SK-N-SH (cell line): ENCODE measurements around the gene OVAAL. TPM values are rescaled to one million over a fixed set of nuclear protein-coding genes. Genes with fewer than 3 reads are reported as not detected.

ENCODE experiments used
- CTCF ChIA-PET: fragments of 300-600, 350-600 bp; formaldehyde crosslinking; extraction: SDS; loops from one replicate; lab custom pipeline; 2021; lab: Yijun Ruan, JAX
- POLR2A ChIA-PET: fragments of 350-600 bp; sonication (Branson Sonifier 250); formaldehyde crosslinking; extraction: SDS; loops from one replicate; lab custom pipeline; 2020; ENCODE audit warnings: antibody characterized with exemption, inconsistent platforms; lab: Yijun Ruan, JAX
- DNase-seq: peaks from one replicate; pipeline ENCODE4 v3.0.0; 2012
- H2AFZ ChIP-seq: fragments of 200-600 bp; sonication (generic); 2 replicates; pipeline ENCODE4 v1.8.1; 2016; ENCODE audit warnings: antibody characterized with exemption, mild to moderate bottlenecking, low read depth
- H3F3A ChIP-seq: fragments of 200-600 bp; sonication (generic); replicated peaks from 2 replicates; pipeline ENCODE3; 2016; ENCODE audit warnings: antibody characterized with exemption, mild to moderate bottlenecking; ENCODE audit not compliant: insufficient read depth
- H3K27ac ChIP-seq, 2 experiments: fragments of 200-500 bp in 1 of 2; fragments of 200-600 bp in 1 of 2; sonication (Bioruptor generic) in 1 of 2; sonication (generic), shearing (Covaris generic) in 1 of 2; 2 replicates each; pipeline versions ENCODE4 v1.5.1 to v1.6.1; 2014 to 2016; ENCODE audit warnings: low read depth in 2 of 2, inconsistent platforms in 1 of 2, low read length in 1 of 2, mild to moderate bottlenecking in 1 of 2, mixed read lengths in 1 of 2
- H3K27me3 ChIP-seq: fragments of 200-600 bp; sonication (generic), shearing (Covaris generic); 2 replicates; pipeline ENCODE4 v1.6.1; 2016; ENCODE audit warnings: mixed run types; ENCODE audit not compliant: insufficient read depth
- H3K36me3 ChIP-seq, 2 experiments: fragments of 200-500 bp in 1 of 2; fragments of 200-600 bp in 1 of 2; sonication (Bioruptor generic) in 1 of 2; sonication (generic) in 1 of 2; replicated peaks in 1 of 2; 2 replicates each; pipeline versions ENCODE3 to v1.5.1; 2014 to 2016; ENCODE audit warnings: low read length in 1 of 2, mild to moderate bottlenecking in 1 of 2; ENCODE audit not compliant: insufficient read depth in 2 of 2, control insufficient read depth in 1 of 2
- H3K4me1 ChIP-seq, 2 experiments: fragments of 200-500 bp in 1 of 2; fragments of 200-600 bp in 1 of 2; sonication (Bioruptor generic) in 1 of 2; sonication (generic), shearing (Covaris generic) in 1 of 2; 2 replicates each; pipeline versions ENCODE4 v1.5.1 to v1.6.1; 2014 to 2016; ENCODE audit warnings: low read depth in 1 of 2, low read length in 1 of 2, mixed run types in 1 of 2; ENCODE audit not compliant: insufficient read depth in 2 of 2, control insufficient read depth in 1 of 2
- H3K4me2 ChIP-seq: fragments of 200-600 bp; sonication (generic), shearing (Covaris generic); 2 replicates; pipeline ENCODE4 v1.6.1; 2017; ENCODE audit warnings: mixed run types
- H3K4me3 ChIP-seq, 2 experiments: fragments of 200-500 bp in 1 of 2; fragments of 200-600 bp in 1 of 2; sonication (Bioruptor generic) in 1 of 2; sonication (generic), shearing (Covaris generic) in 1 of 2; 2 replicates each; pipeline versions ENCODE4 v1.5.1 to v1.8.1; 2014 to 2016; ENCODE audit warnings: low read depth in 2 of 2, inconsistent platforms in 1 of 2, low read length in 1 of 2, mild to moderate bottlenecking in 1 of 2, mixed read lengths in 1 of 2, moderate library complexity in 1 of 2
- H3K79me2 ChIP-seq: fragments of 200-600 bp; sonication (generic); 2 replicates; pipeline ENCODE4 v1.8.1; 2017; ENCODE audit warnings: mild to moderate bottlenecking; ENCODE audit not compliant: insufficient read depth
- H3K9ac ChIP-seq: fragments of 200-600 bp; sonication (generic); 2 replicates; pipeline ENCODE4 v1.6.1; 2017; ENCODE audit warnings: mixed run types
- H3K9me2 ChIP-seq: fragments of 200-600 bp; sonication (generic); 2 replicates; pipeline ENCODE4 v1.6.1; 2017; ENCODE audit warnings: mixed run types
- H3K9me3 ChIP-seq: fragments of 200-600 bp; sonication (generic); 2 replicates; pipeline ENCODE4 v1.6.1; 2017; ENCODE audit warnings: mixed run types, mild to moderate bottlenecking, moderate library complexity
- H4K20me1 ChIP-seq: fragments of 200-600 bp; sonication (generic); 2 replicates; pipeline ENCODE4 v1.6.1; 2017; ENCODE audit warnings: mild to moderate bottlenecking, mixed run types; ENCODE audit not compliant: insufficient read depth
- CTCF ChIP-seq: fragments of 200-600 bp; sonication (generic); IDR thresholded peaks from 2 replicates; pipeline ENCODE4 v1.6.1; 2017; ENCODE audit warnings: antibody characterized with exemption, mild to moderate bottlenecking, moderate library complexity
- ELF1 ChIP-seq: IDR thresholded peaks from 2 replicates; pipeline ENCODE4 v1.4.0; 2012
- EP300 ChIP-seq, 2 experiments: IDR thresholded peaks; 2 replicates each; pipeline versions ENCODE4 v1.4.0 to v1.6.1; 2012; ENCODE audit warnings: borderline replicate concordance in 1 of 2, low read depth in 1 of 2, low read length in 1 of 2
- EZH2phosphoT487 ChIP-seq: fragments of 200-600 bp; sonication (generic); IDR thresholded peaks from 2 replicates; pipeline ENCODE4 v1.6.1; 2017; ENCODE audit warnings: low read depth, mixed run types, mild to moderate bottlenecking, antibody characterized with exemption, moderate library complexity, borderline replicate concordance
- FOSL2 ChIP-seq: IDR thresholded peaks from 2 replicates; pipeline ENCODE4 v1.4.0; 2012; ENCODE audit warnings: low read depth, mild to moderate bottlenecking, moderate library complexity, borderline replicate concordance
- FOXM1 ChIP-seq: IDR thresholded peaks from 2 replicates; pipeline ENCODE4 v1.4.0; 2012; ENCODE audit warnings: low read depth, mild to moderate bottlenecking
- IRF3 ChIP-seq: fragments of 150-350 bp; IDR thresholded peaks from 2 replicates; pipeline ENCODE4 v1.6.1; 2016; ENCODE audit warnings: mild to moderate bottlenecking, low read depth, low read length
- JUND ChIP-seq: IDR thresholded peaks from 2 replicates; pipeline ENCODE4 v1.4.0; 2012
- MXI1 ChIP-seq: IDR thresholded peaks from 2 replicates; pipeline ENCODE4 v1.6.1; 2012; ENCODE audit warnings: mild to moderate bottlenecking, low read depth, low read length, improper control_type of control experiment
- NFIC ChIP-seq: IDR thresholded peaks from 2 replicates; pipeline ENCODE4 v1.4.0; 2012; ENCODE audit warnings: borderline replicate concordance
- POLR2AphosphoS5 ChIP-seq: IDR thresholded peaks from 2 replicates; pipeline ENCODE4 v1.6.1; 2012; ENCODE audit warnings: low read depth, low read length
- RAD21 ChIP-seq: IDR thresholded peaks from 2 replicates; pipeline ENCODE4 v1.6.1; 2012; ENCODE audit warnings: mild to moderate bottlenecking, low read length
- RCOR1 ChIP-seq: fragments of 150-350 bp; IDR thresholded peaks from 2 replicates; pipeline ENCODE4 v1.6.1; 2017; ENCODE audit warnings: antibody characterized with exemption, low read length
- RXRA ChIP-seq: IDR thresholded peaks from 2 replicates; pipeline ENCODE4 v1.4.0; 2012; ENCODE audit warnings: low read depth, mild to moderate bottlenecking, borderline replicate concordance
- SIN3A ChIP-seq: IDR thresholded peaks from 2 replicates; pipeline ENCODE4 v1.6.1; 2012; ENCODE audit warnings: low read depth, mild to moderate bottlenecking, low read length, moderate library complexity, borderline replicate concordance
- TCF12 ChIP-seq: IDR thresholded peaks from 2 replicates; pipeline ENCODE4 v1.4.0; 2012
- TEAD4 ChIP-seq: IDR thresholded peaks from 2 replicates; pipeline ENCODE4 v1.4.0; 2012; ENCODE audit warnings: mild to moderate bottlenecking, borderline replicate concordance; ENCODE audit not compliant: insufficient read depth
- YY1 ChIP-seq: IDR thresholded peaks from 2 replicates; pipeline ENCODE4 v1.4.0; 2012; ENCODE audit warnings: low read depth, mild to moderate bottlenecking
- WGBS: methylation state at CpG from one replicate; pipeline ENCODE4 v1.1.6; 2017; ENCODE audit warnings: low lambda C conversion rate; 5-methylcytosine and 5-hydroxymethylcytosine counted together
- polyA plus RNA-seq, 3 experiments: library from polyadenylated mRNA; depleted of rRNA; stranded (reverse); fragments of >200 nt; gene quantifications; 2 replicates each; pipeline ENCODE4 v1.2.3, GENCODE V29; 2012
- TF ChIP-seq, protein P1 (sequence below): IDR thresholded peaks from 2 replicates; pipeline ENCODE4 v1.4.0; 2012; ENCODE audit warnings: low read depth, borderline replicate concordance
- TF ChIP-seq, protein P2 (sequence below): IDR thresholded peaks from 2 replicates; pipeline ENCODE4 v1.4.0; 2012; ENCODE audit warnings: low read depth, borderline replicate concordance
- TF ChIP-seq, protein P3 (sequence below): IDR thresholded peaks from 2 replicates; pipeline ENCODE4; 2012

OVAAL gene
- polyA plus RNA-seq, 1 of the 3 experiments (the other 2 are of a cell fraction), result not detected

DNA sequence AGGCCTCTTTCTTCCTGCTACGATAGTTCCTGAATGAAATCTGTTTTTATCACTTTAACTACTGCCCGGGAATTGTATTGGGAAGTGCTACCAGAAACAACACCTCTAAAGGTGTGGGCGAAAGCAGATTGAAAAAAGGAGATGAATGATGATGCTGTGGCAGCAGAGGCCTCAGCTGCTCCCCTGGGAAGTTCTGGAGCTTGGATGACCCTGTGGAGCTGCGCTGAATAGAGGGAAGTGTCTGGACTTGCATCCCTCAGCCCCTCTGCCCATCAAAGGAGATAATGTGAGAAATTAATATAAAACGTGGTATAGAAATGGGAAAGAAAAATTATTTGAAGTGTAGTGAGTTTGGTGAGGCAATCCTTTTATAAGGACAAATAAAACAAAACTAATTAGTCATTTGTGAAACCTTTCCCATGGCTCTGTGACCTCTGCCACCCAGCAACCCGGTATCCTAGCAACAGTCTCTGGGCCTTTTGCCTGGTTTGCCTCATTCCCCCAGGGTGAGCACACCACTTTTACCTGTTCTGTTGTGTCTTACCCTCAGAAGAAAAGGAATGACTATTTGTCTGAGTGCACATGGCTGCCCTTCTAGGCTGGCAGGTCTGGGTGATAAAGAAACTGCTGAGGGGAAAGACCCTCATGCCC lies 21.3 kb downstream of the OVAAL start:
- Histone ChIP-seq H3K36me3 (no peaks in the 10 kb centered on the region), H3K4me2 (no peak overlapping the region), H3K4me1 (peaks cover 0 to 4% of the 10 kb centered on the region in 2 experiments; a peak in 2 of 4 replicates), H3K9me2 (no peaks in the 10 kb centered on the region), H3F3A (no peaks in the 10 kb centered on the region), H3K27ac (no peak overlapping the region), H2AFZ (no peak overlapping the region), H3K27me3 (no peaks in the 10 kb centered on the region), H3K79me2 (no peaks in the 10 kb centered on the region), H3K9ac (no peak overlapping the region), H3K9me3 (no peaks in the 10 kb centered on the region), H3K4me3 (no peak overlapping the region), H4K20me1 (no peaks in the 10 kb centered on the region)
- ChIA-PET POLR2A (no interaction called here), CTCF (interaction anchor here (1.1 kb wide), 1 partner anchor 61 kb away, joined by 4 read pairs; no protein-coding TSS in a partner anchor)
- WGBS, result 85% methylated on average over 6 of the region's 6 CpGs
- TF ChIP-seq RXRA (no peak), MXI1 (no peak), EP300 (IDR thresholded peaks at IDR 0.05; ENCODE audit: borderline replicate concordance in 1 of 2, low read depth in 1 of 2, low read length in 1 of 2) (no peak), TEAD4 (no peak), CTCF (no peak), YY1 (no peak), RAD21 (no peak), FOSL2 (no peak)
- TF ChIP-seq, protein P1, sequence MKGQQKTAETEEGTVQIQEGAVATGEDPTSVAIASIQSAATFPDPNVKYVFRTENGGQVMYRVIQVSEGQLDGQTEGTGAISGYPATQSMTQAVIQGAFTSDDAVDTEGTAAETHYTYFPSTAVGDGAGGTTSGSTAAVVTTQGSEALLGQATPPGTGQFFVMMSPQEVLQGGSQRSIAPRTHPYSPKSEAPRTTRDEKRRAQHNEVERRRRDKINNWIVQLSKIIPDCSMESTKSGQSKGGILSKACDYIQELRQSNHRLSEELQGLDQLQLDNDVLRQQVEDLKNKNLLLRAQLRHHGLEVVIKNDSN, result no peak
- peak; percentile 33 for DNase-seq

GRCh38 chr1:180581635-180582039 lies 22.9 kb downstream of the OVAAL start:
- H3K27ac ChIP-seq, result no peak overlapping the region
- TF ChIP-seq FOXM1, result no peak
- TF ChIP-seq FOSL2, result no peak
- TF ChIP-seq, protein P2, sequence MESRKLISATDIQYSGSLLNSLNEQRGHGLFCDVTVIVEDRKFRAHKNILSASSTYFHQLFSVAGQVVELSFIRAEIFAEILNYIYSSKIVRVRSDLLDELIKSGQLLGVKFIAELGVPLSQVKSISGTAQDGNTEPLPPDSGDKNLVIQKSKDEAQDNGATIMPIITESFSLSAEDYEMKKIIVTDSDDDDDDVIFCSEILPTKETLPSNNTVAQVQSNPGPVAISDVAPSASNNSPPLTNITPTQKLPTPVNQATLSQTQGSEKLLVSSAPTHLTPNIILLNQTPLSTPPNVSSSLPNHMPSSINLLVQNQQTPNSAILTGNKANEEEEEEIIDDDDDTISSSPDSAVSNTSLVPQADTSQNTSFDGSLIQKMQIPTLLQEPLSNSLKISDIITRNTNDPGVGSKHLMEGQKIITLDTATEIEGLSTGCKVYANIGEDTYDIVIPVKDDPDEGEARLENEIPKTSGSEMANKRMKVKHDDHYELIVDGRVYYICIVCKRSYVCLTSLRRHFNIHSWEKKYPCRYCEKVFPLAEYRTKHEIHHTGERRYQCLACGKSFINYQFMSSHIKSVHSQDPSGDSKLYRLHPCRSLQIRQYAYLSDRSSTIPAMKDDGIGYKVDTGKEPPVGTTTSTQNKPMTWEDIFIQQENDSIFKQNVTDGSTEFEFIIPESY, result no peak
- no peak for TF ChIP-seq YY1
- no peak for TF ChIP-seq POLR2AphosphoS5
- TF ChIP-seq, protein P3, sequence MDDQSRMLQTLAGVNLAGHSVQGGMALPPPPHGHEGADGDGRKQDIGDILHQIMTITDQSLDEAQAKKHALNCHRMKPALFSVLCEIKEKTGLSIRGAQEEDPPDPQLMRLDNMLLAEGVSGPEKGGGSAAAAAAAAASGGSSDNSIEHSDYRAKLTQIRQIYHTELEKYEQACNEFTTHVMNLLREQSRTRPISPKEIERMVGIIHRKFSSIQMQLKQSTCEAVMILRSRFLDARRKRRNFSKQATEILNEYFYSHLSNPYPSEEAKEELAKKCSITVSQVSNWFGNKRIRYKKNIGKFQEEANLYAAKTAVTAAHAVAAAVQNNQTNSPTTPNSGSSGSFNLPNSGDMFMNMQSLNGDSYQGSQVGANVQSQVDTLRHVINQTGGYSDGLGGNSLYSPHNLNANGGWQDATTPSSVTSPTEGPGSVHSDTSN, result no peak
- TF ChIP-seq IRF3, result no peak
- no peak for TF ChIP-seq RAD21
- no peak for TF ChIP-seq EP300 (IDR thresholded peaks at IDR 0.05; ENCODE audit: borderline replicate concordance in 1 of 2, low read depth in 1 of 2, low read length in 1 of 2)
- TF ChIP-seq NFIC, result no peak
- no peak for TF ChIP-seq ELF1
- no peak for TF ChIP-seq EZH2phosphoT487
- TF ChIP-seq JUND, result no peak
- TF ChIP-seq TCF12, result no peak
- TF ChIP-seq RCOR1, result no peak
- TF ChIP-seq SIN3A, result no peak
- no peak for TF ChIP-seq MXI1

More at GRCh38 chr1:180581635-180582039, 22.9 kb downstream of the OVAAL start:
- peaks cover 7% of the 10 kb centered on the region for H3F3A ChIP-seq
- H3K4me2 ChIP-seq, result no peak overlapping the region
- CTCF ChIA-PET, result interaction anchor here (1.0 to 1.3 kb wide), 2 partner anchors 11 to 282 kb away, joined by 3 read pairs; no protein-coding TSS in a partner anchor
- DNase-seq, result no peak
- 86% methylated on average over 1 of the region's 1 CpG for whole genome bisulfite sequencing
- no peaks in the 10 kb centered on the region for H4K20me1 ChIP-seq
- no peak overlapping the region for H2AFZ ChIP-seq
- POLR2A ChIA-PET, result no interaction called here
- H3K79me2 ChIP-seq, result no peaks in the 10 kb centered on the region
- no peaks in the 10 kb centered on the region for H3K27me3 ChIP-seq
- H3K9me3 ChIP-seq, result no peaks in the 10 kb centered on the region
- H3K9me2 ChIP-seq, result no peaks in the 10 kb centered on the region
- H3K4me3 ChIP-seq, result no peak overlapping the region
- peaks cover 0 to 6% of the 10 kb centered on the region in 2 experiments; a peak in 2 of 4 replicates for H3K4me1 ChIP-seq
- H3K36me3 ChIP-seq, result no peaks in the 10 kb centered on the region
- H3K9ac ChIP-seq, result no peak overlapping the region
